Suprapubic skin (tissue), 4 donors: Measurements from ENCODE around the gene OR10A3.

Experiments
- CTCF ChIP-seq, 2 donors: fragments of 200-600 bp in 1 of 2; fragments of 450-650 bp in 1 of 2; sonication (generic) in 1 of 2; IDR thresholded peaks; one replicate each; pipeline ENCODE4 v1.5.1; 2016 to 2019; ENCODE audit warnings: antibody characterized with exemption in 2 of 2, mild to moderate bottlenecking in 1 of 2, moderate library complexity in 1 of 2
- EP300 ChIP-seq: sonication (generic); formaldehyde crosslinking; IDR thresholded peaks from one replicate; pipeline ENCODE4 v1.6.1; 2017; ENCODE audit warnings: antibody characterized with exemption
- POLR2A ChIP-seq, 2 donors: fragments of 450-650 bp; IDR thresholded peaks; one replicate each; pipeline ENCODE4 v1.6.1; 2017; ENCODE audit warnings: antibody characterized with exemption in 2 of 2, mild to moderate bottlenecking in 2 of 2, moderate library complexity in 2 of 2
- POLR2AphosphoS5 ChIP-seq, 3 donors: sonication (generic); formaldehyde crosslinking; IDR thresholded peaks; one replicate each; pipeline ENCODE4 v1.6.1; 2017; ENCODE audit warnings: antibody characterized with exemption in 3 of 3

DNA sequence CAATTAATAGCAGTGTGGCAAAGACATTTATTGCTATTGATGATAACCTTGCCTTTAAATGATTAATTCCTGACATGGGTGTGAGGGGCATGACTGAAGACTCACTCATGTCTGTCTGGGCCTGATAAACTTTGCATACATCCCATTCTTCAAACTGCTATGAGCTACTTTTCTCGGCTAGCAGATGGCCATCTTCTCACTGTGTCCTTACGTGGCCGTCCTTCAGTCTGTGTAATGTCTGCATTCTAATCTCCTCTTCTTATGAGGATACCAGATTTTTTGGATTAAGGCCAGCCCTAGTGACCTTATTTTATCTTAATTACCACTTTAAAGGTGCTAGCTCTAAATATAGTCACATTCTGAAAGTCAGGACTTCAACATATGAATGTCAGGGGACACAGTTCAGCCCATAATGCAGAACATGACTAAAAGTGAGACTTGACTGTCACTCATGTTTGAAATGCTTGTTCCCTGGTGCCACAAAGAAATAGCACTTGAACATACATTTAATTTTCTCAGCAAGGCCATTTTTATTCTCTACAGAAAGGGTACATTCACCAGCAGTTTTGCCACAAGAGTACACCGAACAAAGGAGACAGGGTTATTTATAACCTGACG, 42.7 kb downstream of the OR10A3 start:
- TF ChIP-seq CTCF (IDR thresholded peaks at IDR 0.05) (no peak), POLR2A (IDR thresholded peaks at IDR 0.05) (no peak), POLR2AphosphoS5 (IDR thresholded peaks at IDR 0.05) (no peak), EP300 (no peak)
